HepG2 (cell line): Measurements from ENCODE around the gene OR1F1. TPM values are rescaled to one million over a fixed set of nuclear protein-coding genes. Genes with fewer than 3 reads are reported as not detected.

Experiments
- CREB3 ChIP-seq: sonication (generic); formaldehyde crosslinking; IDR thresholded peaks from 2 replicates; pipeline ENCODE4 v1.5.0; 2020; ENCODE audit warnings: missing genetic modification reagents
- DPF2 ChIP-seq: sonication (generic); formaldehyde crosslinking; IDR thresholded peaks from 2 replicates; pipeline ENCODE4 v1.4.0; 2020; ENCODE audit warnings: mild to moderate bottlenecking, low read depth, missing genetic modification reagents, borderline replicate concordance
- ELF1 ChIP-seq: sonication (generic); formaldehyde crosslinking; IDR thresholded peaks from 2 replicates; pipeline ENCODE4 v1.4.0; 2020; ENCODE audit warnings: missing genetic modification reagents
- FOXC1 ChIP-seq: sonication (generic); formaldehyde crosslinking; IDR thresholded peaks from 2 replicates; pipeline ENCODE4 v1.8.0; 2022; ENCODE audit warnings: mild to moderate bottlenecking, missing genetic modification reagents, borderline replicate concordance
- FOXJ3 ChIP-seq: sonication (generic); formaldehyde crosslinking; IDR thresholded peaks from 2 replicates; pipeline ENCODE4 v1.4.0; 2020; ENCODE audit warnings: missing genetic modification reagents, mild to moderate bottlenecking, borderline replicate concordance
- GTF2F1 ChIP-seq: fragments of 150-350 bp; IDR thresholded peaks from 2 replicates; pipeline ENCODE4 v1.6.1; 2014; ENCODE audit warnings: low read length
- HES4 ChIP-seq: sonication (generic); formaldehyde crosslinking; IDR thresholded peaks from 2 replicates; pipeline ENCODE4 v1.9.0; 2021; ENCODE audit warnings: mild to moderate bottlenecking, missing genetic modification reagents, borderline replicate concordance
- HMGXB4 ChIP-seq, 2 experiments: sonication (generic) in 1 of 2; formaldehyde crosslinking in 1 of 2; IDR thresholded peaks; 2 replicates each; pipeline versions ENCODE4 v1.4.0 to v1.6.1; 2018 to 2020; ENCODE audit warnings: missing genetic modification reagents in 2 of 2, borderline replicate concordance in 1 of 2, low read depth in 1 of 2, mild to moderate bottlenecking in 1 of 2, missing biosample characterization in 1 of 2
- JUNB ChIP-seq: sonication (generic); formaldehyde crosslinking; IDR thresholded peaks from 2 replicates; pipeline ENCODE4 v1.8.0; 2022; ENCODE audit warnings: missing genetic modification reagents, mild to moderate bottlenecking, borderline replicate concordance
- PHF21A ChIP-seq: sonication (generic); formaldehyde crosslinking; IDR thresholded peaks from 2 replicates; pipeline ENCODE4 v1.5.0; 2020; ENCODE audit warnings: mild to moderate bottlenecking, missing genetic modification reagents
- STAG1 ChIP-seq: sonication (generic); formaldehyde crosslinking; IDR thresholded peaks from 2 replicates; pipeline ENCODE4 v1.4.0; 2020; ENCODE audit warnings: missing genetic modification reagents
- TEAD2 ChIP-seq: sonication (generic); formaldehyde crosslinking; IDR thresholded peaks from 2 replicates; pipeline ENCODE4 v1.9.0; 2021; ENCODE audit warnings: missing genetic modification reagents
- THAP9 ChIP-seq: sonication (generic); formaldehyde crosslinking; IDR thresholded peaks from 2 replicates; pipeline ENCODE4; 2020; ENCODE audit warnings: missing genetic modification reagents, mild to moderate bottlenecking, borderline replicate concordance
- ZBTB3 ChIP-seq: sonication (generic); formaldehyde crosslinking; IDR thresholded peaks from 2 replicates; pipeline ENCODE4 v1.4.0; 2020; ENCODE audit warnings: low read depth, mild to moderate bottlenecking, moderate library complexity, missing genetic modification reagents, borderline replicate concordance
- ZKSCAN8 ChIP-seq: IDR thresholded peaks from 2 replicates; pipeline ENCODE4 v1.6.1; 2016; ENCODE audit warnings: borderline replicate concordance, missing genetic modification reagents, missing compliant biosample characterization
- ZMYM2 ChIP-seq: sonication (generic); formaldehyde crosslinking; IDR thresholded peaks from 2 replicates; pipeline ENCODE4 v1.8.0; 2022; ENCODE audit warnings: mild to moderate bottlenecking, missing genetic modification reagents
- ZNF225 ChIP-seq: sonication (generic); formaldehyde crosslinking; IDR thresholded peaks from 2 replicates; pipeline ENCODE4 v1.4.0; 2020; ENCODE audit warnings: mild to moderate bottlenecking, missing genetic modification reagents
- ZNF230 ChIP-seq: sonication (generic); formaldehyde crosslinking; IDR thresholded peaks from 2 replicates; pipeline ENCODE4 v1.4.0; 2020; ENCODE audit warnings: mild to moderate bottlenecking, missing genetic modification reagents
- ZNF317 ChIP-seq: sonication (generic); formaldehyde crosslinking; IDR thresholded peaks from 2 replicates; pipeline ENCODE4 v1.5.0; 2020; ENCODE audit warnings: mild to moderate bottlenecking, missing genetic modification reagents
- ZNF550 ChIP-seq: sonication (generic); formaldehyde crosslinking; IDR thresholded peaks from 2 replicates; pipeline ENCODE4 v1.4.0; 2020; ENCODE audit warnings: mild to moderate bottlenecking, missing genetic modification reagents, borderline replicate concordance
- ZNF670 ChIP-seq: sonication (generic); formaldehyde crosslinking; IDR thresholded peaks from 2 replicates; pipeline ENCODE4 v1.8.0; 2022; ENCODE audit warnings: mild to moderate bottlenecking, missing genetic modification reagents, borderline replicate concordance
- ZNF703 ChIP-seq: sonication (generic); formaldehyde crosslinking; IDR thresholded peaks from 2 replicates; pipeline ENCODE4 v1.5.1; 2020; ENCODE audit warnings: missing genetic modification reagents, mild to moderate bottlenecking, moderate library complexity, borderline replicate concordance
- ZNF891 ChIP-seq: sonication (generic); formaldehyde crosslinking; IDR thresholded peaks from 2 replicates; pipeline ENCODE4 v1.5.0; 2020; ENCODE audit warnings: mild to moderate bottlenecking, missing genetic modification reagents
- polyA plus RNA-seq, 8 experiments: library from polyadenylated mRNA; depleted of rRNA in 3 of 8; stranded (reverse) in 7 of 8; unstranded in 1 of 8; fragments of >200 nt; fragmentation: Illumina TruSeq in 4 of 8; extraction: Trizol in 4 of 8; gene quantifications; 2 replicates each; pipeline versions ENCODE4 v1.2.1 to v1.2.3, GENCODE V29; 2011 to 2016; ENCODE audit warnings: low read depth in 4 of 8, missing spikeins in 1 of 8, mixed read lengths in 1 of 8; ENCODE audit not compliant: insufficient read depth in 1 of 8
- total RNA-seq, 5 experiments: library from RNA; depleted of rRNA; stranded (reverse); fragments of >200 nt; fragmentation: Illumina TruSeq; extraction: Trizol; gene quantifications; 2 replicates each; pipeline ENCODE4 v1.2.3, GENCODE V29; 2016; ENCODE audit warnings: low read depth in 1 of 5

The OR1F1 gene
- total and polyA plus RNA-seq, 2 of the 13 experiments (the other 11 are each of a cell fraction or from before 2014, with no cell fraction given), result 0.90 TPM; not detected in 1

GRCh38 chr16:3182608-3183444 lies 5.2 kb upstream of the OR1F1 start (continued):
- no peak for TF ChIP-seq STAG1
- no peak; the same call in 1 of the 2 replicates for TF ChIP-seq FOXC1 (CRISPR knock-in tag)
- TF ChIP-seq PHF21A (CRISPR knock-in tag), result peak; percentile 41; the same call in 1 of the 2 replicates
- no peak for TF ChIP-seq ZBTB3 (CRISPR knock-in tag)
- no peak for TF ChIP-seq DPF2 (CRISPR knock-in tag)
- TF ChIP-seq JUNB (CRISPR knock-in tag), result no peak
- no peak for TF ChIP-seq GTF2F1
- TF ChIP-seq CREB3 (CRISPR knock-in tag), result peak; percentile 42; the same call in 1 of the 2 replicates
- TF ChIP-seq ZNF225 (CRISPR knock-in tag), result no peak
- TF ChIP-seq HES4 (CRISPR knock-in tag), result peak; percentile 70
- TF ChIP-seq ZNF891 (CRISPR knock-in tag), result no peak
- peak; percentile 31; the same call in 1 of the 2 replicates for TF ChIP-seq ZNF317 (CRISPR knock-in tag)
- TF ChIP-seq THAP9, result no peak
- TF ChIP-seq ZNF230 (CRISPR knock-in tag), result no peak; the same call in 1 of the 2 replicates
- peak; percentile 73; the same call in 1 of the 2 replicates for TF ChIP-seq ZMYM2 (CRISPR knock-in tag)
- TF ChIP-seq ZNF670 (CRISPR knock-in tag), result 0 out of 2 replicates have a peak, but pooled peaks have one; percentile 6
- TF ChIP-seq ZKSCAN8 (CRISPR knock-in tag), result peak; percentile 40; the same call in 1 of the 2 replicates
- TF ChIP-seq ELF1, result peak; percentile 41; the same call in 1 of the 2 replicates
- peak; percentile 98 for TF ChIP-seq HMGXB4 (CRISPR knock-in tag; IDR thresholded peaks at IDR 0.05; ENCODE audit: borderline replicate concordance in 1 of 2, low read depth in 1 of 2)
- no peak for TF ChIP-seq TEAD2
- 0 out of 2 replicates have a peak, but pooled peaks have one; percentile 29 for TF ChIP-seq FOXJ3 (CRISPR knock-in tag)
- 0 out of 2 replicates have a peak, but pooled peaks have one; percentile 45 for TF ChIP-seq ZNF550 (CRISPR knock-in tag)
- TF ChIP-seq ZNF703, result no peak
